ENCODE measurements around the gene SUPT20H. TPM values are rescaled to one million over a fixed set of nuclear protein-coding genes. Genes with fewer than 3 reads are reported as not detected.
"Not testable (repeated sequence)": the region's sequence is repeated elsewhere in the genome, so short reads cannot be mapped to it uniquely, and the experiment has no call there.

SUPT20H gene
- total RNA-seq, 2 donors from 2014 or later: 32.2 to 57.3 TPM

DNA sequence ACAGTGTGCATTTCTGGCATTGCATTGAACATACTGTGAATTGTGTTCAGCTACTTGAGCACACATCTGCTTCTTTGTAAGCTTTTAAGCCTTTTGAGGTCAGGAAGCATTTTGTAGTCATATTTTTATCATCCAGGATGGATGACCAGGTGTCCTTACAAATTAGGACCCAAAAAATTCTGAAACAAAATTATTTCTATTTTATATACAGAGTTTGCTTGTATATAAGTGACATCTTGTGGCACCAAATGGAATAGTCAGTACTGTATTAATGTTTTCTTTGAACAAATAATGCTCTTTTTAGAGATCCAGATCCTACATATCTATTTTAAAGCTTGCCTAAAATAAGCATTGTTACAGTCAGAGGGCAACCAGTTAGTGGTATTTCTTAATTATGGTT is 9.5 kb upstream of the SUPT20H start:
- Histone ChIP-seq H3K4me1 (replicated peaks) (no peaks in the 10 kb centered on the region), H3K27ac (no peak overlapping the region), H3K9me3 (no peaks in the 10 kb centered on the region), H3K27me3 (replicated peaks; ENCODE audit: insufficient read depth) (no peaks in the 10 kb centered on the region), H3K4me3 (no peak overlapping the region), H3K36me3 (no peaks in the 10 kb centered on the region)
- TF ChIP-seq CTCF (IDR thresholded peaks at IDR 0.05) (peak in 1 of 4 experiments; percentile 9), POLR2A (IDR thresholded peaks at IDR 0.05) (no peak)
- no peak for DNase-seq (ENCODE audit: low spot score)
- intact Hi-C loops (cut with DNase I): no loop called here

DNA sequence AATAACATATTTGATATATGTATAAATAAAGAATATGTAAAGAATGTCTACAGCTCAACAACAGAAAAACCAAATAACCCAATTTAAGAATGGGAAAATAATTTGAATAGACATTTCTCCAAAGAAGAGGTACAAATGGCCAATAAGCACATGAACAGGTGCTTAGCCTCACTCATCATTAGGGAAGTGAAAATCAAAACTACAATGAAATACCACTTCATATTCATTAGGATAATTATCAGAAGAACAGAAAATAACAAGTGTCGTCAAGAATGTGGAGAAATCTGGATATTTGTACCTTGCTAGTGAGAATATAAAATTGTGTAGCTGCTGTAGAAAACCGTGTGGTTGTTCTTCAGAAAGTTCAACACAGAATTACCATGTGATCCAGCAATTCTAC is 8.4 kb upstream of the SUPT20H start:
- TF ChIP-seq POLR2A (IDR thresholded peaks at IDR 0.05): no peak
- TF ChIP-seq POLR2AphosphoS5 (IDR thresholded peaks at IDR 0.05): no peak
- no peak for TF ChIP-seq CTCF (IDR thresholded peaks at IDR 0.05)
- H3K27ac ChIP-seq: no peak overlapping the region
- no peaks in the 10 kb centered on the region for H3K9me3 ChIP-seq
- no peaks in the 10 kb centered on the region for H3K27me3 ChIP-seq (replicated peaks; ENCODE audit: insufficient read depth)
- H3K36me3 ChIP-seq: no peaks in the 10 kb centered on the region
- H3K4me3 ChIP-seq: no peak overlapping the region
- intact Hi-C loops (cut with DNase I): no loop called here
- 76% methylated on average over 2 of the region's 2 CpGs for WGBS
- no peak for DNase-seq (ENCODE audit: low spot score)
- H3K4me1 ChIP-seq (replicated peaks): no peaks in the 10 kb centered on the region

DNA sequence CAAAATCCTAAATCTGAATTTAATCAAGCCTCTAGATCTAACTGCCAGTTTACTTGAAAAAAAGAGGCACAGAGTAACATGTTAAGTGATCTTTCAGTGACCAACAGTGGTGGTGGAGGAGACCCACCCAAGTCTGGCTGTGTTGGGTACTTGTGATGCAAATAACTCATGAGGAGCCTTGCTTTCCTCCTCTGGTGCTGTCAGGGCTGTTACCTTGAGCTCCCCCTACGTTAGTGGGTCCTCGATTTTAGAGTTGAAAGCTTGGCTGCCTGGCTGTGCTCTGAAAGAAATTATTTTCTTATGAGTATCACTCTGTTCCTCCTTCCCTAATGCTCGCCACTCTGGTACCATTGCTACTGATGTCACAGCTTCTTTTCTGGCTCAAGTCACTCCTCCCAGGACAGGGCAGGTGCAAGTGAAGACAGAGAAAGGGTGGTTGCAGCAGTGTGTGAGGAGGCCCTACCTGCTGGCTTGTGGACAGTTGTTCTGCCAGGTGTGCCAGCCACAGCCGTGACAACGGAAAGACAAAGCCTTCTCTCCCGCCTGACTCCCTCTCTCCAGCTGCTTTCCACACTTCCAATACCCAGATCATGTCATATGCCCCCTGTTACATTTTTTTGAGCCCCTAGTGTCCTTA is 6.5 kb upstream of the SUPT20H start:
- H3K36me3 ChIP-seq: no peaks in the 10 kb centered on the region
- no peaks in the 10 kb centered on the region for H3K27me3 ChIP-seq (replicated peaks; ENCODE audit: insufficient read depth)
- H3K9me3 ChIP-seq: no peaks in the 10 kb centered on the region
- no peak overlapping the region for H3K4me3 ChIP-seq
- no peak for TF ChIP-seq CTCF (IDR thresholded peaks at IDR 0.05)
- intact Hi-C loops (cut with DNase I): no loop called here
- 85% methylated on average over 6 of the region's 6 CpGs for WGBS
- no peaks in the 10 kb centered on the region for H3K4me1 ChIP-seq (replicated peaks)
- DNase-seq (ENCODE audit: low spot score): no peak
- H3K27ac ChIP-seq: no peak overlapping the region

DNA sequence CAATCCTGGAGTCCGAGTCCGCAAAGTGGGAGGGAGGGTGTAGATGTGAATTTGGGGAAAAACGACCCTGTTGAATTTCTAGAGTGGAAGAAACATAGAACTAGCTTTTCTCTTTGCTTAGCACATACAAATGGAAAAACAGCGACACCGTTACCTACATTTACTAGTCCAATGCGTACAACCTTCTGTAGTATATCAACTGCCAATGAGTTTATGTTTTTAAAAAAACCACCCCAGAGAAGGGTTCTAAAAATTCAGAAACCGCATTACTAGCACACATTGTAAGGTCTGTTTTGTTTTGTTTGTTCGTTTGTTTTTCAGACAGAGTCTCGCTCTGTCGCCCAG is 332 bp upstream of the SUPT20H start:
- 16% methylated on average over 10 of the region's 10 CpGs for WGBS
- intact Hi-C loops (cut with DNase I): no loop called here

GRCh38 chr13:37056228-37056627 is 3.3 kb downstream of the SUPT20H start:
- H3K36me3 ChIP-seq; H3K4me1 ChIP-seq (replicated peaks); H3K27ac ChIP-seq; H3K27me3 ChIP-seq (replicated peaks; ENCODE audit: insufficient read depth); intact Hi-C loops (cut with DNase I); H3K4me3 ChIP-seq; H3K9me3 ChIP-seq; DNase-seq (ENCODE audit: low spot score): not testable (repeated sequence)
- WGBS: 91% methylated on average over 2 of the region's 2 CpGs

More for the DNA sequence above, 332 bp upstream of the SUPT20H start:
- Histone ChIP-seq H3K27me3 (replicated peaks; ENCODE audit: insufficient read depth) (no peaks in the 10 kb centered on the region), H3K36me3 (no peaks in the 10 kb centered on the region), H3K4me1 (replicated peaks) (no peaks in the 10 kb centered on the region), H3K4me3 (peak overlapping the region; percentile 88 to 92), H3K9me3 (no peaks in the 10 kb centered on the region), H3K27ac (peak overlapping the region; percentile 85 to 88)
- no peak for DNase-seq (ENCODE audit: low spot score)
- TF ChIP-seq CTCF (IDR thresholded peaks at IDR 0.05): no peak
- no peak for TF ChIP-seq POLR2AphosphoS5 (IDR thresholded peaks at IDR 0.05)
- no peak for TF ChIP-seq POLR2A (IDR thresholded peaks at IDR 0.05)

- DNase-seq (ENCODE audit: low spot score); H3K36me3 ChIP-seq; H3K4me1 ChIP-seq (replicated peaks); intact Hi-C loops (cut with DNase I); H3K9me3 ChIP-seq; H3K4me3 ChIP-seq; H3K27me3 ChIP-seq (replicated peaks; ENCODE audit: insufficient read depth); H3K27ac ChIP-seq: not testable (repeated sequence)
- WGBS: 98% methylated on average over 3 of the region's 3 CpGs
Measured at GRCh38 chr13:37053111-37053510, 6.4 kb downstream of the SUPT20H start.

Measured in prostate gland (tissue), 2 donors.